ES-I3 (cell line): ENCODE measurements around the gene FAR1.

Source experiments
- H3K36me3 ChIP-seq: 2 replicates; pipeline ENCODE4 v1.6.1; 2013; ENCODE audit warnings: mild to moderate bottlenecking, low read length, control low read depth, moderate library complexity; ENCODE audit not compliant: insufficient read depth
- H3K4me1 ChIP-seq: 2 replicates; pipeline ENCODE4 v1.6.1; 2013; ENCODE audit warnings: mild to moderate bottlenecking, control low read depth, low read length; ENCODE audit not compliant: insufficient read depth
- H3K9ac ChIP-seq: 2 replicates; pipeline ENCODE4 v1.6.1; 2013; ENCODE audit warnings: low read depth, mild to moderate bottlenecking, low read length, moderate library complexity
- H3K9me3 ChIP-seq: 2 replicates; pipeline ENCODE4 v1.6.1; 2013; ENCODE audit warnings: mild to moderate bottlenecking, low read length, moderate library complexity; ENCODE audit not compliant: control insufficient read depth, insufficient read depth

Gene FAR1

DNA sequence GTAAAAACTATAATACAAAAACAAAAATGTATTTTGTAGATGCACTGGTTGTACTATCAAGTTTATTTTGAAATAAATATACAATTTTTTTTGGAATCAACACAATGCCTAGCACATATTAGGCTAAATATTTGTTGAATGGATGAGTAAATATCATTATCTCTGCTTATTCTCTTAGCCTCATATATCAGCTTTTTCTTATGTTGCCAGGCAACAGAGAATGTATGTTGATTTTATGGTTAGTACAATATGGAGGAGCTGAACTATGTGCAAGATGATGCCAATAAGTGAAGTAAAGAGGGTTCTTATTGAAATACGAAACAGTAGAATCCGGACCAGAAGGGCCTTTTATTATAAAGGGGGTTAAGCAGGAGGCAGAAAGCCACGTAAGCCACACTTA, 94.9 kb downstream of the FAR1 start:
- Histone ChIP-seq H3K36me3 (no peaks in the 10 kb centered on the region), H3K9ac (no peak overlapping the region), H3K9me3 (0 out of 2 replicates have a peak, but pooled peaks cover under 1% of the 10 kb centered on the region), H3K4me1 (no peaks in the 10 kb centered on the region)

DNA sequence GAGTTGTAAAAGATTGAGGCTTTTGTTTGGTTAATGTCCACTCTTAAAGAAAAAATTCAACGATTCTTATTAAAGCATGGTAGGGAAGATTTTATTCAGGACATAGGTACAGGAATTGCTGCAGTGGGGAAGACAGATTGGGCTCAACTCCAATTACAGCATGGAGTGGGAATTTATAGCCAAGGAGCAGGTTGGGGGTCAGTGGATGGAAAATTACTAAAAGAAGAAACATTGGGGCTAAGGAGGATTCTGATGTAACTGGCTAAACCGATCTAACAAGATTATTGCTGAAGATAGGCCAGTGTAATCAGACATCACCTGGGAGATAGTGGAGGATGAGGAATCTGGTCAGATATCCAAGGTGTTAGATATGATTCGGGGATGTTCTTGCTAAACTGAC, 97.4 kb downstream of the FAR1 start:
- H3K36me3 ChIP-seq, result no peaks in the 10 kb centered on the region
- H3K4me1 ChIP-seq, result no peaks in the 10 kb centered on the region
- H3K9ac ChIP-seq, result no peak overlapping the region
- H3K9me3 ChIP-seq, result 0 out of 2 replicates have a peak, but pooled peaks cover 2% of the 10 kb centered on the region

DNA sequence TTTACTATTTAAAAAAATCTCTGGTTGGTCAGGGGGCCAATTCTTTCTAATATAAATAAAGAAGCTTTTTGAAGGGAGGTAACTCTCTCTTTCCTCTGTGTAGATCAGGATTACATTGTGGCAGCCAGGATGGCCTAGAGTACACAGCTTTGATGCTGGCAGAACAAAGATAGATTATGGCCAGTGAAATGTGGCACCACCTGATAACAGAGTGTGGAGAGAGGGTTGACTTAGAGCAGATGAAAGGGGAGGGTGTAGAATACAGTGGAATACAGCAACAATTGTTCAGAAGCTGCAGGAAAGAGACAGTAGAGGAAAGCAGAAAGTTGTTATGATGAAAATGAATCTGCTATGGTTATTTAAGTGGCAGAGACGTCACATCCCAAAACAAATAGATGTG, 99.0 kb downstream of the FAR1 start:
- H3K36me3 ChIP-seq, result no peaks in the 10 kb centered on the region
- no peaks in the 10 kb centered on the region for H3K4me1 ChIP-seq
- H3K9me3 ChIP-seq, result 0 out of 2 replicates have a peak, but pooled peaks cover 2% of the 10 kb centered on the region
- no peak overlapping the region for H3K9ac ChIP-seq

DNA sequence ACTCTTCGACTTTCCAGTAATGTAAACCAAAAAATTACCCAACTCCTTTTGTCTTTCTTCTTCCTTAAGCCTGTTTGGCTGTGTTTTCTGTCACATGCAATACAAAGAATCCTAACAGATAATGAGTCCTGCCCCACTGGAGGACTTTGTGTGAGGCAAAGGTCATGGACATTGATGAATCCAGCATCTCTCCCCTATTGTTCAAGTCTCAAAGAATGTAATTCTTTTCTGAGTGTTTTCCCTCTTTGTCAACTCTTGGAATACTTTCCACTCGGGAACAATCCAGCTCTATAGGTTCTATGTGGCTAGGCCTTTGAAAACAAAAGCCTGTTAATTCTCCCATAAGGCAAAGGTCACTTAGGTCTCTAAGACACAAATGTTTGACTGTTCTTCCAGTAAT, 100.7 kb downstream of the FAR1 start:
- H3K4me1 ChIP-seq, result peaks cover 4% of the 10 kb centered on the region; the same call in 1 of the 2 replicates
- no peaks in the 10 kb centered on the region for H3K36me3 ChIP-seq
- H3K9ac ChIP-seq, result no peak overlapping the region
- 0 out of 2 replicates have a peak, but pooled peaks cover 2% of the 10 kb centered on the region for H3K9me3 ChIP-seq

DNA sequence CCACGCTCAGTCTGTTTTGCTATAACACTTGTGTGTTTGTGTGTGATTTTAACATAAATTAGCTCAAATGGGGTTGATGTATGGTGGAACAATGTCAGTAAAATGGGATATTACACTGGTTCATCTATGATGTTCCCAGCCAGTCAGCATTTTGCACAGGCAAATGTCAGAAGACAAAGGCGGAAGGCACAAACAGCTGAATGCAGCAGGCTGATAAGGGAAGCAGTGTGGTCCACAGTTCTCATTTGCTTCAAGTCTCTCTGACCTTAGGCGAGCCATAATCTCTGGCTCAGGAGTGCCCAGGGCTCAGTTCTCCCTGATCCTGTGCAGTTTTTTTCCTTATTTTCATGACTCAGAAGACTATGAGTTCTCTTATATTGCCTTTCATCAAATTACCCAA, 102.7 kb downstream of the FAR1 start:
- Histone ChIP-seq H3K9ac (no peak overlapping the region), H3K4me1 (peaks cover 9% of the 10 kb centered on the region; the same call in 1 of the 2 replicates), H3K36me3 (no peaks in the 10 kb centered on the region), H3K9me3 (0 out of 2 replicates have a peak, but pooled peaks cover 2% of the 10 kb centered on the region)

DNA sequence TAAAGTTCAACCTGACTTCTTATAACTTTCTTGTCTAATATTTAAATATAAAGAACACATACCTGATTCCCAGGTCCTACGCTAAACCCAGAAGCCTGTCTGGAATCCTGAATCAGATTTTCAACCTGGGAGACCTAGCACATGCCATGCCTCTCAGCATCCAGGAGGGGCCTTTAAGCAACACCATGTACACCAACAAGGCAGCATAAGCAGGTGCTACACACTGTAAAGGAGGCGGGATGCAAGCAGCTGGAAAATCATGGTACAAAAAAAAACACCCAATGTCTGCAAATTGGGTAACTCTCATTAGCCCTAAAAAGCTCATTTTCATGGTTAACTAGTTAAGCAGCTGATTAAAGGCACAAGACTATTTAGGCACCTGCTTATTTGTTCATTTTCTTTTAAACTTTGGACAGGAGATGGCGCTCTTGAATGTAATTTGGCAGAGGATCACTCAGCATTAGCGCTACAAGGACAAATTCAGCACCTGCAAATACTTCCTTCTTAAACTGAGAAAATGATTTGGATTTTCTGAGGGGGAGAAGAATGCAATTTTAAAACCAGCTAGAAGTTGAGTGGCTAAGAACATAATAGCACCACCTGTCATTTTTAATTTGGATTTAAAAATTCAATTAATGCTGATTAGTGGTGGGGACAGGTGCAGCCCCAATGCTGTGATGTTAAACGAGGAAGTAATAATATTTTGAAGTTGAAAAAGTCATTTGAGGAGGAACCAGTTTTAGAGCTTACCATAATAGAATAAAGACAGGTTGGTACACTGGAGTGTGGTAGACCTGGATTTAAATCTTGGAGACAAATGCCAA, 104.0 kb downstream of the FAR1 start:
- peaks cover 18% of the 10 kb centered on the region for H3K4me1 ChIP-seq

DNA sequence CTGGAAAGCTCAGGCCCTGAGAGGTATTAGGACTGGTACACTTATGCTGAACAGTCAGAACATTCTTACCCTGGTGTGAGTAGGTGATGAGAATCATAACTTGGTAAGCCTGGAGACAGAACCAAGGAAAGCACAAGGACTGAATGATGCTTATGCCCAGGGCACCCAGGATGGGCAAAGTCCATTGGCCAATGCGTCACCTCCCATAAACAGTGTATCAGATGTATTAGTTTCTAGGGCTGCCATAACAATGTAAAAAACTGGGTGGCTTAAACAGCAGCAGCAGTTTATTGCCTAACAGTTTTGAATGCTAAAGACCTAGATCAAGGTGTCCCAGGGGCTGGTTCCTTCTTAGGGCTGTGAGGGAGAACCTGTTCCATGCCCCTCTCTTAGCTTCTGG, 107.0 kb downstream of the FAR1 start:
- Histone ChIP-seq H3K9me3 (no peaks in the 10 kb centered on the region), H3K9ac (no peak overlapping the region), H3K36me3 (no peaks in the 10 kb centered on the region), H3K4me1 (peaks cover 29% of the 10 kb centered on the region)

More for the DNA sequence above, 104.0 kb downstream of the FAR1 start:
- Histone ChIP-seq H3K9ac (no peak overlapping the region), H3K9me3 (0 out of 2 replicates have a peak, but pooled peaks cover 2% of the 10 kb centered on the region), H3K36me3 (no peaks in the 10 kb centered on the region)

DNA sequence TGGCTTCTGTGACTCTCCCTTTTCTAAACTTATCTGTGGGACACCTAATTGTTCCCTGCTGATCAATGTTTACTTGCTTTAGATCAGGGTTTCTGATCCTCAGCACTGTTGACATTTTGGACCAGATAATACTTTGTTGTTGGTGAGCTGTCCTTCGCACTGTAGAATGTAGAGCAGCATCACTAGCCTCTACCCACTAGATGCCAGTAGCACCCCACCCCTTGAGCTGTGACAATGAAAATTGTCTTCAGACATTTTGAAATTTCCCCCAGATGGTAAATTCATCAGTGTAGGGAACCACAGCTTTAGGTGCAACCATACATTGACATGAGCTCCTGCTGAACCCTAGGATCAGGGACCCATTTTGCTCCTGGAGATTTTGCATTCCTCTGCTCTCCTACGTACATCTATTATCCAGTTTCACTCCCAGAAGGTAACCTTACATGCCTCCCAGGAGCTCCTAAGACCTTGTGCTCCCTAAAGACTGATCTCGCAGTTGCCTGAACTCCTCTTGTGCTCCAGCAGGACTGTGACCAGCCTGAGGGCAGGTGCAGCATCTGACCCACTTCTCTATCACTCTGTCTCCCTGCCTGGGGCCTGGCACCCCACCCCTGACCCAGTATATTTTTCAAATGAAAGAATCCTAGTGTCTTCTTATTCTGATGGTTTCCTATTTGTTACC, 107.8 kb downstream of the FAR1 start:
- no peaks in the 10 kb centered on the region for H3K9me3 ChIP-seq
- H3K4me1 ChIP-seq, result peaks cover 29% of the 10 kb centered on the region
- H3K36me3 ChIP-seq, result no peaks in the 10 kb centered on the region
- H3K9ac ChIP-seq, result no peak overlapping the region

DNA sequence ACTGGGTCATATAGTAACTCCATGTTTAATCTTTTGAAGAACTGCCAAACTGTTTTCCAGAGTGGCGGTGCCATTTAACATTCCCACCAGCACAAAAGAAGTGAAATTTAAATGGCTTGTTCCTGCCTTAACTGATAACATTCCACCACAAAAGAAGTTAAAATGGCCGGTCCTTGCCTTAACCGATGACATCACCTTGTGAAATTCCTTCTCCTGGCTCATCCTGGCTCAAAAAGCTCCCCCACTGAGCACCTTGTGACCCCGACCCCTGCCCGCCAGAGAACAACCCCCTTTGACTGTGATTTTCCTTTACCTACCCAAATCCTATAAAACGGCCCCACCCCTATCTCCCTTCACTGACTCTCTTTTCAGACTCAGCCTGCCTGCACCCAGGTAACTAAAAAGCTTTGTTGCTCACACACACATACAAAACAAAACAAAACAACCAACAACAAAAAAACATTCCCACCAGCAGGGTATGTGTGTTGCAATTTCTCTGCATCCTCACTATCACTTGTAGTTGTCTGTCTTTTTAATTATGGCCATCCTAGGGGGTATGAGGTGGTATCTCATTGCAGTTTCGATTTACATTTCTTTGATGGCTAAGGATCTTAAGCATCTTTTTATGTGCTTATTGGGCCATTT, 109.0 kb downstream of the FAR1 start:
- Histone ChIP-seq H3K36me3 (no peaks in the 10 kb centered on the region), H3K4me1 (peaks cover 29% of the 10 kb centered on the region), H3K9ac (peak overlapping the region; percentile 29; the same call in 1 of the 2 replicates), H3K9me3 (no peaks in the 10 kb centered on the region)

DNA sequence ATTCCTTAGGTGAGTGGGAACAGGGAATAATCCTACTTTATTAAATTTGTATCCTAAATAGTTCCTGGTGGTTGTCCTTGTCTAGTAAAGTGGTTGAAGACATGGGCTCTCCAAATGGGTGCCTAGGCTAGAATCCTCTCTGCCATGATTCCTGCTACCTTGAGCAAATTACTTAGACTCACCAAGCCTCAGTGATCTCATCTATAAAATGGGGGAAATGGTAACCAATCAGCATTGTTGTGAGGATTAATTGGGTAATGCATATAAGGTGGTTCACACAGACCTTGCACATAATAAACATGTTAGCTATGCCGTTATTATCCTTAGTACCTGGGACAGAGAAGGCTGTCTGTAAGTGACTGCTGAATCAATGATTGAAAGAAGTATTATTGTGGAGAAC, 109.9 kb downstream of the FAR1 start:
- Histone ChIP-seq H3K9me3 (no peaks in the 10 kb centered on the region), H3K4me1 (peaks cover 25% of the 10 kb centered on the region), H3K9ac (no peak overlapping the region), H3K36me3 (no peaks in the 10 kb centered on the region)

DNA sequence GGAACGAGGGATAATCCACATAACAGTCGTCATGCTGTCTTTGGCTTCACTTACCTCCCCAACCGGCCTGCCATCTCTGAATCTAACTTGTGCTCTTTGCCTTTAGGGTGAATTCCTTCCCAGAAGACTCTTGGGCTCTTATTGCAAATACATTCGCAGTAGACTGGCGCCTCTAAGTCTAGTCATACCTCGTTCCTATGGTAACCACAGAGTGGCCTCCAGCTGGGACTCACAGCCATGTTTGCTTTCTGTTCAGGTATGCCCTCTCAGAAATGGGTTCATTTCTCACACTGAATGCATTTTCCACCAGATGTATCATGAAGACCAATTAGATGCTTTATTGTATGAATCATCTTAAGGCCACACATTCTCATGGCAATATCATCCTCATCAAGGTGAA, 112.7 kb downstream of the FAR1 start:
- H3K4me1 ChIP-seq, result peaks cover 20% of the 10 kb centered on the region
- H3K9me3 ChIP-seq, result no peaks in the 10 kb centered on the region
- H3K9ac ChIP-seq, result no peak overlapping the region
- H3K36me3 ChIP-seq, result no peaks in the 10 kb centered on the region
